Measurements from ENCODE around the gene ZNF679.

DNA sequence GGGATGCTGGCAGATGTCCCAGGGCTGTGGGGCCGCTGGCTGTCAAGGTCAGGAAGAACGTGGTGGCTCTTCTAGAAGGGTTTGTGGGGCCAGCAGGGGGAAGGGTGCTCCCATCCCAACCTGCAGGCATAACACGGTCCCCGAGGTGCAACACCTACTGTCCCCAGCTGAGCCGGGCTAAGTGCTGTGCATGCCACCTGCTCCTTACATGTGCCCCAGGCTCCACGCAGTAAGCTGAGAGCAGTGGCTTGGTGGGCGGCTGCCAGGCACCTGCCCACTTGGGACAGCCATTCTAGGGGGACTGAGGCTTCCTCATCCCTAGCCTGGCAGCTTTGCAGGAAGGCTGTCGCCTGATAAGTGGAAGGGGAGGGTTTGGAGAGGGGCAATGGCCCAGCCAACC lies 35.5 kb upstream of the ZNF679 start:
- TF ChIP-seq, protein P1, sequence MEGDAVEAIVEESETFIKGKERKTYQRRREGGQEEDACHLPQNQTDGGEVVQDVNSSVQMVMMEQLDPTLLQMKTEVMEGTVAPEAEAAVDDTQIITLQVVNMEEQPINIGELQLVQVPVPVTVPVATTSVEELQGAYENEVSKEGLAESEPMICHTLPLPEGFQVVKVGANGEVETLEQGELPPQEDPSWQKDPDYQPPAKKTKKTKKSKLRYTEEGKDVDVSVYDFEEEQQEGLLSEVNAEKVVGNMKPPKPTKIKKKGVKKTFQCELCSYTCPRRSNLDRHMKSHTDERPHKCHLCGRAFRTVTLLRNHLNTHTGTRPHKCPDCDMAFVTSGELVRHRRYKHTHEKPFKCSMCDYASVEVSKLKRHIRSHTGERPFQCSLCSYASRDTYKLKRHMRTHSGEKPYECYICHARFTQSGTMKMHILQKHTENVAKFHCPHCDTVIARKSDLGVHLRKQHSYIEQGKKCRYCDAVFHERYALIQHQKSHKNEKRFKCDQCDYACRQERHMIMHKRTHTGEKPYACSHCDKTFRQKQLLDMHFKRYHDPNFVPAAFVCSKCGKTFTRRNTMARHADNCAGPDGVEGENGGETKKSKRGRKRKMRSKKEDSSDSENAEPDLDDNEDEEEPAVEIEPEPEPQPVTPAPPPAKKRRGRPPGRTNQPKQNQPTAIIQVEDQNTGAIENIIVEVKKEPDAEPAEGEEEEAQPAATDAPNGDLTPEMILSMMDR (IDR thresholded peaks at IDR 0.05): no peak
- no peak for TF ChIP-seq POLR2AphosphoS5 (IDR thresholded peaks at IDR 0.05)
